Natural killer cell (primary cell): ENCODE results near the gene FRMD3. TPM values are rescaled to one million over a fixed set of nuclear protein-coding genes. Genes with fewer than 3 reads are reported as not detected.

ENCODE experiments used
- ATAC-seq, 3 donors: fragments of 150-1000 bp in 2 of 3; fragments of 200-7000 bp in 1 of 3; cut with Tn5 transposase; 1 replicate in 1 of 3; 2 replicates in 2 of 3; pipeline ENCODE4 v1.10.0; 2021; ENCODE audit warnings: mild to moderate bottlenecking in 2 of 3, moderate library complexity in 2 of 3
- DNase-seq, 2 donors: peaks; one replicate each; pipeline versions ENCODE4 v3.0.0 to v3.0.0-alpha.2; 2013 to 2021; ENCODE audit warnings: mixed read lengths in 1 of 2
- H3K27ac ChIP-seq: one replicate; pipeline ENCODE4 v1.5.1; 2013; ENCODE audit warnings: mild to moderate bottlenecking, low read length
- H3K27me3 ChIP-seq: one replicate; pipeline ENCODE4 v1.6.1; 2013; ENCODE audit warnings: low read length; ENCODE audit not compliant: control insufficient read depth, insufficient read depth
- H3K36me3 ChIP-seq: one replicate; pipeline ENCODE4 v1.6.1; 2013; ENCODE audit warnings: low read length; ENCODE audit not compliant: control insufficient read depth, insufficient read depth
- H3K4me1 ChIP-seq: one replicate; pipeline ENCODE4 v1.6.1; 2013; ENCODE audit warnings: low read length; ENCODE audit not compliant: control insufficient read depth, insufficient read depth
- H3K4me3 ChIP-seq: one replicate; pipeline ENCODE4 v1.5.1; 2013; ENCODE audit warnings: low read length
- H3K9me3 ChIP-seq: one replicate; pipeline ENCODE4 v1.6.1; 2013; ENCODE audit warnings: low read length; ENCODE audit not compliant: control insufficient read depth, insufficient read depth
- H3K27ac Mint-ChIP-seq, 2 donors: one replicate each; pipeline ENCODE4 v1.8.0; 2022; ENCODE audit warnings: mild to moderate bottlenecking in 2 of 2, mixed read lengths in 2 of 2, moderate library complexity in 1 of 2
- H3K27me3 Mint-ChIP-seq, 2 donors: one replicate each; pipeline ENCODE4 v1.8.0; 2022; ENCODE audit warnings: low read depth in 2 of 2, mixed read lengths in 2 of 2
- H3K36me3 Mint-ChIP-seq: one replicate; pipeline ENCODE4 v1.8.0; 2022; ENCODE audit warnings: mixed read lengths
- H3K4me1 Mint-ChIP-seq, 2 donors: one replicate each; pipeline ENCODE4 v1.8.0; 2022; ENCODE audit warnings: mixed read lengths in 2 of 2
- H3K4me3 Mint-ChIP-seq: one replicate; pipeline ENCODE4 v1.8.0; 2022; ENCODE audit warnings: mild to moderate bottlenecking, moderate library complexity, mixed read lengths
- H3K9me3 Mint-ChIP-seq, 2 donors: one replicate each; pipeline ENCODE4 v1.8.0; 2022; ENCODE audit warnings: mixed read lengths in 2 of 2
- CTCF ChIP-seq: fragments of 200-600 bp; IDR thresholded peaks from one replicate; pipeline ENCODE4 v1.8.0; 2022; ENCODE audit warnings: antibody characterized with exemption
- WGBS: methylation state at CpG from one replicate; pipeline ENCODE4 v1.1.7; 2013; ENCODE audit warnings: missing lambda C conversion rate; ENCODE audit not compliant: insufficient coverage; 5-methylcytosine and 5-hydroxymethylcytosine counted together
- intact Hi-C: fragments of 100-400 bp; cut with micrococcal nuclease; formaldehyde crosslinking; loops from one replicate; pipeline ENCODE4 v1.14.2; 2022
- total RNA-seq, 4 donors: library from RNA; stranded (reverse); fragments of 120-200 nt in 1 of 4; gene quantifications; one replicate each; pipeline versions ENCODE4 v1.2.3 to v1.2.4, GENCODE V29; 2013 to 2022

The FRMD3 gene
- total RNA-seq, 3 donors from 2014 or later (not counting 1 experiment from before 2014, with no cell fraction given), result 1.2 to 2.4 (median 2.1) TPM

- intact Hi-C loops, result no loop called here
- TF ChIP-seq CTCF, result no peak
- H3K27me3 Mint-ChIP-seq, result no peaks in the 10 kb centered on the region
- H3K9me3 Mint-ChIP-seq, result no peaks in the 10 kb centered on the region
- Histone ChIP-seq H3K4me3 (no peak overlapping the region), H3K9me3 (no peaks in the 10 kb centered on the region), H3K27me3 (no peaks in the 10 kb centered on the region), H3K27ac (no peak overlapping the region), H3K4me1 (no peaks in the 10 kb centered on the region), H3K36me3 (no peaks in the 10 kb centered on the region)
- no peaks in the 10 kb centered on the region for H3K36me3 Mint-ChIP-seq
- no peaks in the 10 kb centered on the region for H3K4me1 Mint-ChIP-seq
- no peak for DNase-seq
- no peak overlapping the region for H3K27ac Mint-ChIP-seq
- no peak overlapping the region for H3K4me3 Mint-ChIP-seq
- no peak for ATAC-seq
- WGBS, result 95% methylated on average over 6 of the region's 6 CpGs
These were observed 141.9 kb downstream of the FRMD3 start for GRCh38 chr9:83396342-83396741.

GRCh38 chr9:83392228-83392627, 146.0 kb downstream of the FRMD3 start:
- H3K4me3 Mint-ChIP-seq, result no peak overlapping the region
- intact Hi-C loops, result no loop called here
- H3K27ac Mint-ChIP-seq, result no peak overlapping the region
- H3K27me3 Mint-ChIP-seq, result no peaks in the 10 kb centered on the region
- H3K4me1 ChIP-seq, result no peaks in the 10 kb centered on the region
- no peaks in the 10 kb centered on the region for H3K9me3 Mint-ChIP-seq
- TF ChIP-seq CTCF, result no peak
- no peak overlapping the region for H3K4me3 ChIP-seq
- H3K27me3 ChIP-seq, result no peaks in the 10 kb centered on the region
- no peaks in the 10 kb centered on the region for H3K36me3 ChIP-seq
- H3K4me1 Mint-ChIP-seq, result no peaks in the 10 kb centered on the region
- ATAC-seq (no peak), DNase-seq (no peak)
- 86% methylated on average over 4 of the region's 4 CpGs for WGBS
- H3K27ac ChIP-seq, result no peak overlapping the region
- H3K36me3 Mint-ChIP-seq, result no peaks in the 10 kb centered on the region
- no peaks in the 10 kb centered on the region for H3K9me3 ChIP-seq

- DNase-seq, result no peak
- WGBS, result 62% methylated on average over 1 of the region's 1 CpG
- no peak for TF ChIP-seq CTCF
These were observed 149.9 kb downstream of the FRMD3 start for GRCh38 chr9:83388346-83388745.

GRCh38 chr9:83387401-83388185, 150.6 kb downstream of the FRMD3 start:
- Mint-ChIP-seq H3K36me3 (no peaks in the 10 kb centered on the region), H3K4me1 (no peaks in the 10 kb centered on the region), H3K27me3 (no peaks in the 10 kb centered on the region), H3K9me3 (no peaks in the 10 kb centered on the region), H3K27ac (no peak overlapping the region), H3K4me3 (no peak overlapping the region)
- Histone ChIP-seq H3K9me3 (no peaks in the 10 kb centered on the region), H3K27ac (no peak overlapping the region), H3K27me3 (no peaks in the 10 kb centered on the region), H3K4me1 (no peaks in the 10 kb centered on the region), H3K36me3 (no peaks in the 10 kb centered on the region), H3K4me3 (no peak overlapping the region)
- DNase-seq (no peak), ATAC-seq (no peak)
- intact Hi-C loops, result no loop called here
- 81% methylated on average over 7 of the region's 7 CpGs for WGBS
- no peak for TF ChIP-seq CTCF

More at GRCh38 chr9:83388346-83388745, 149.9 kb downstream of the FRMD3 start:
- H3K9me3 ChIP-seq, result no peaks in the 10 kb centered on the region
- no peak for ATAC-seq
- intact Hi-C loops, result no loop called here
- H3K4me1 Mint-ChIP-seq, result no peaks in the 10 kb centered on the region
- H3K9me3 Mint-ChIP-seq, result no peaks in the 10 kb centered on the region
- no peak overlapping the region for H3K4me3 Mint-ChIP-seq
- no peak overlapping the region for H3K4me3 ChIP-seq
- H3K36me3 ChIP-seq, result no peaks in the 10 kb centered on the region
- H3K27me3 ChIP-seq, result no peaks in the 10 kb centered on the region
- no peaks in the 10 kb centered on the region for H3K27me3 Mint-ChIP-seq
- no peak overlapping the region for H3K27ac Mint-ChIP-seq
- H3K36me3 Mint-ChIP-seq, result no peaks in the 10 kb centered on the region
- no peak overlapping the region for H3K27ac ChIP-seq
- H3K4me1 ChIP-seq, result no peaks in the 10 kb centered on the region
